Occipital lobe (tissue), 2 donors: ENCODE data around the gene CFAP97D2. TPM values are rescaled to one million over a fixed set of nuclear protein-coding genes. Genes with fewer than 3 reads are reported as not detected.
"Not testable (repeated sequence)": the region's sequence is repeated elsewhere in the genome, so short reads cannot be mapped to it uniquely, and the experiment has no call there.

Source experiments
- DNase-seq: peaks from one replicate; lab custom pipeline; 2025; lab: John Stamatoyannopoulos, UW
- total RNA-seq: library from RNA; depleted of rRNA; stranded (reverse); fragments of >200 nt; gene quantifications from one replicate; pipeline ENCODE4 v1.2.3, GENCODE V29; 2014

Gene CFAP97D2
- total RNA-seq, 1 donor from 2014 or later: not detected

- DNase-seq: no peak
Observed at GRCh38 chr13:114143806-114144605, 35.1 kb upstream of the CFAP97D2 start.

DNA sequence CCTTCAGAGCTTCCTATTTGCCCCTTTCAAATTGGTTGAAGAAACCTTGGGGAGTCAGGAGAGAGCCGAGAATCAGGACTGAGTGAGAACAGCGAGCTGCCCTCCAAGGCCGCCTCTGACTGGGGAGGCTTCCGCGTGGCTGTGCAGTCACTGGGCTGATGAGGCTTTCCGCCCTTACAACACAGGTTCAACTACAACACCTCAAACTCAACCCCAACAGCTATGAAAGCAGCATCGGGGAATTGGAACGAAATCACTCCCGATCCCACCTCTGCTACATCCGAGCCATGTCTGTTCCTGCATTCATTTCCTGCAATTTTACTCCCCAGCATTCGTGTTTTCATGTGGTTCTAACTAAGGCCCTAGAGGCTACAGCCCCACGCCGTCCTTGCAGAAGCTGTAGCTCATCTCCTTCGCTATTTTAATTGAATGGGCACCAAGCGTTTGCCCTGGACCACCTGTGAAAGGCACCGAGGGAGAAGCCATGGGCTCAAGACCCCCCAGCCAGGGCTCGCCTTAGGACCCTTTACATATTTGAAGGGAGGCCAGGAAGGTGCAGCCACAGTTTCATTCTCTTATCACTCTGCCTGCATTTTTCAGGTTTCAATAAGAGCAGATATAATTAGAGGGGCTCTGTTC lies 34.3 kb upstream of the CFAP97D2 start:
- no peak for DNase-seq

- DNase-seq: no peak
Observed at GRCh38 chr13:114145256-114145655, 33.8 kb upstream of the CFAP97D2 start.

- DNase-seq: no peak
Observed at GRCh38 chr13:114145722-114146121, 33.3 kb upstream of the CFAP97D2 start.

DNA sequence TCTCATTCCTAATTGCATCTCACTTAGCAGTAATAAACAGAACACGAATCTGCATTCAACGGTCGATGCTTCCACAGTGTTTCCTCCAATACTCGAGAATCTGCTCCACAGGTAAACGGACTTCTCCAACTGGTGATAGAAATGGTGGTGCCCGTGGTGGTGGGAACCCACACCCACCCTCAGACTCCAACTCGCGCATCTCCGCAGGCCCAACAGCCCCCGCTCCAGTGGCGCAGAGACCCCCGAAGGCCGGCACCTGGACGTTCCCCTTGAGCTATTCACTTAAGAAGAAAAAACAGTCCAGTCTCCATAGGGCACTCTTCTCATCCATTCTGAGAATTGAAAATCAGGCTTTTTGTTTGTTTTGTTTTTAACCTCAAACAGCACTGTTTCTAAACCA lies 32.9 kb upstream of the CFAP97D2 start:
- DNase-seq: no peak

DNA sequence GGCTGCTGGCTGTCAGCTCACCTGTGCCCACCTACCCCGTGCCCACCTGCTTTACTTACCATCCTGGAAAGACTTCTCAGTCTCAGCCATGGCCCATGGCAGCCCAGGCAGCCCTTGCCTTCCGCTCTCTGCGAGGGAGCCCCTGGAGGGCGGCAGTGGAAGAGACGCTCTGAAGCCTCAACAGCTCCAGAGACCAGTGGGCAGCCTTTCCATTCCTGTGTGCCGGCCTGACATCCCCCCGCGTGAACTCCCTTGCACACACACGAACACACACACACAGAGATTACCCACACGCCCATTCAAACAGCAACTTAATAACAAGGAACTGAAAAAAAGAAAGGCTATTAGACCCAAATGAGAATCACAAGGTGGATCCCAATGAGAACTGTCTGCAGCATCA lies 32.4 kb upstream of the CFAP97D2 start:
- no peak for DNase-seq

DNA sequence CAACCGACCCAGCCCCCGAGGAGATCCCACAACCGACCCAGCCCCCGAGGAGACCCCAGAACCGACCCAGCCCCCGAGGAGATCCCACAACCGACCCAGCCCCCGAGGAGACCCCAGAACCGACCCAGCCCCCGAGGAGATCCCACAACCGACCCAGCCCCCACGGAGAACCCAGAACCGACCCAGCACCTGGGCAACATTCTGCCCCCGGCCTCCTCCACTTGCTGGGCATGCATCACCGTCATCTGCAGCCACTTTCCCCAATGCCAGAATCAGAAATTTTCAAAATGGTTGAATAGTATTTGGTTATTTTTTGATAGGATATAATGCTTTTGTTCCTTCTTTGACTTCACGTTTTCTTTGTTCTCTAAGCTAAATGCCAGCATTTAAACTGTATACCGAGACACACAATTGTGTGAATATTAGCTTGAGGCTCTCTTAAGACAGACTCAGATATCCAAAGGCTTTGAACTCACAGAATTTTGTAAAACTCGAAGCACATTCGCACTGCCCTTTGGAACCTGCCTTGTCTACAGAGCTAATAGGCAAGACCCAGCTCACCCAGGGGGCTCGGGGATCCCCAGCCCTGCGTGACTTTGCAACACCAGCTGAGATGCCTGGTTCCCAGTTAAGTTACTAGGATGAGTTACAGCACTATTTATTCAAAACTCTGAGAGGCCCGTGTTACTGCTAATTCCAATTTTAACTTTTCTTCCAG lies 31.1 kb upstream of the CFAP97D2 start:
- no peak for DNase-seq

DNA sequence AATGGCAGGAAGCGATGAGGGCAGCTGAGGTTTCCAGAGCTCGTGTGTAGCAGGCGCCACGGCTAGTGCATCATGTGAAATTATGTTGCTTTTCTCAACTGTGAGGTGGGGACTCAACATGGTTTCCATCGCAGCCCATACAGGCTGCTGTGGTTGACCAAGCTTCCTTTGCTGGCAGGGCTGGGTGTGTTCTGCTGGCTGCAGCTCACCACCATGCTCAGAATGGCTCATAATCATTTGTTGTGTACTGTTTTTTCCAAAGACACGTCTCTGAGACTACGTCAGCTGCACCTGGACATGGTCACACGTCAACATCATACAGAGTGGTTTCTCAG lies 30.6 kb upstream of the CFAP97D2 start:
- no peak for DNase-seq

DNA sequence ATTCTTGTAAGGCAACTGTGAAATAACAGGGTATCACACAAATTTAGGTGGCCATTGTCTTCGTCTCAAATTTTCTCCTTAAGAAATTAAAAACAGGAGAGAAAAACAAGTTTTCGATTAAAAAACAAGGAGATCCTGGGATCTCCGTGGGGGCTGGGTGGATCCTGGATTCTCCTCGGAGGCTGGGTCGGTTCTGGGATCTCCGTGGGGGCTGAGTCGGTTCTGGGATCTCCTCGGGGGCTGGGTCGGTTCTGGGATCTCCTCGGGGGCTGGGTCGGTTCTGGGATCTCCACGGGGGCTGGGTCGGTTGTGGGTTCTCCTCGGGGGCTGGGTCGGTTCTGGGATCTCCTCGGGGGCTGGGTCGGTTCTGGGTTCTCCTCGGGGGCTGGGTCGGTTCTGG lies 30.2 kb upstream of the CFAP97D2 start:
- not testable (repeated sequence) for DNase-seq

DNA sequence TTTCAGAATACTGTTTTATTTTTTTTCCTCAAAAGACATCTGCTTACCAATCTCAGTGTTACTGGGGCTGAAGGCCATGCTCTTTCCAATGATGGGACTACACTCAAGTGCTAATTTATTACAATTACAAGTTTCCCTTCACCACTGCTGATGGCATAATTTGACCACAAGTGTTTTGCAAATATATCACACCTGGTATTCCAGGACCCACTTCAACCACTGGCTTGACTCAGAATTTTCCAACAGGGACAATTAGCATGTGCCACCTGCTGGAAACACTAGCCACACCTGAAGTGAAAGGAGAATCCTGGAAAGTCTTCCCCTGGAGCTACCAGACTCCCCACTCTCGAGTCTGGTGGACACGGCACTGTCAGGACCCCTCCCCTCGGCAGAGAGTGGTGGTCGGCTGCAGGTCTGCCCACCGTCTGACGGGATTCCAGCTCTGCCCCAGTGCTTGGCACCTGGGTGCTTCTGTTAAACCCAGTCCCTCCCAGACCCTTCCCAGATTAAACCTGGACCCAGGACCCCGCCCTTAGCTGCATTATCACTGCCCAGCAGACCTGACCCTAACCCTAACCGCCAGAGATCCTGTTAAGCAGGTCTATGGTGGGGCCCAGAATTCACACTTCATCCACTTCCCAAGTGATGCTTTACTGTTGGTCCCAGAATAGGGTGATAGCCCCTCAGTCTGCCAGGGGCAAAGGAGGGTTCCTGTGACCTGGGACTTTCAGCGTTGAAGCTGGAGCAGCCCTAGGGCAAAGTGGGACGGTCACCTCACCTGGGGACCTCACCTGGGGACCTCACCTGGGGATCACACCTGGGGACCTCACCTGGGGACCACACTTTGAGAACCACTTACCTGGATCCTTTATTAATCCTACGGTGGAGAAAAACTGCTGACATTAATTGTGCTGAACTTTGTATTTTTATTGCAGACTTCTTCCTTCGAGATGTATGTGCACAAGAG lies 29.0 kb upstream of the CFAP97D2 start:
- no peak for DNase-seq

DNA sequence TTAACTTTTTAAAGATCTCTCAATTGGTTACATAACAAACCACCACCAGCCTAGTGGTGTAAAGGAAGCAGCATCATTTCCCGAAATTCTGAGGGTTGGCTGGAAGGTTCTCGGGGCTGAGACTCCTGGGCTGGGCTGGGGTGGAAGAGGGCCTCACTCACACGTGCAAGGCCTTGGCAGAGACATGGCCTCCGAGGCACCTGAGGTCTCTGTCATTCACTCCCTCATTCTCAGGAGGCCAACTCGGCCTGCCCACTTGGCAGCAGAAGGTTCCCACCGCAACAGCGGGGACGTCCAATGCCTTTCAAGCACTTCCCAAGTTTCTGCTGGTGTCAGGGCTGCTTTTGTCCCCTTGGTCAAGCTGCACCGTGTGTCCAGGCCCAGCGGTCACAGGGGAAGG lies 28.0 kb upstream of the CFAP97D2 start:
- DNase-seq: no peak

- DNase-seq: no peak
Observed at GRCh38 chr13:114151565-114152284, 27.3 kb upstream of the CFAP97D2 start.

- no peak for DNase-seq
Observed at GRCh38 chr13:114152285-114152645, 26.8 kb upstream of the CFAP97D2 start.

DNA sequence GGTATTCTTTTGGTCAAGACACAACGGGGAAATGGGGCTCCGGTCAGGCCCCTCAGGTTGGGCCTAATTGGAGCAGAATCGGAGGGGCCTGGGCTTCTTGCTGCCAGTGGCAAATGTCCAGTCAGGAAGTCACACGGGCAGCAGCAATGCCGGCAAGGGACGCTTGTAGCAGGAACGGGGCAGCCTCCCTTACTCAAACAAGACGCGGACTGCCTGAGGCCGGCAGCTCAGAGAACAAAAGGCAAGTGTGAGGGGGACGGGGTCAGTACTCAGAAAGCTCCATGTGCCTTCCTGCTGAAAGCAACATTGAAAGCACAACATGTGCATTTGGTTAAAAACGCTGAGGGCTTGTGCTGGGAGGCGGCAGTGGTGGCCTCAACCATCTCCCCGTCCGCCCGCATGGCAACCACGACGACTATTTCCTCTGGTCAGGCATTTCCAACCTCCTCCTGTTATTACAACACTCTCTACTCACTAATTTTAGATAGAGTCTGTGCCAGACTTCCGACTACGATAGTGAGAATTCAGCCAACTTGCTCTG lies 26.2 kb upstream of the CFAP97D2 start:
- no peak for DNase-seq

- no peak for DNase-seq
Observed at GRCh38 chr13:114153485-114154080, 25.5 kb upstream of the CFAP97D2 start.

- DNase-seq: no peak
Observed at GRCh38 chr13:114154476-114154875, 24.6 kb upstream of the CFAP97D2 start.

DNA sequence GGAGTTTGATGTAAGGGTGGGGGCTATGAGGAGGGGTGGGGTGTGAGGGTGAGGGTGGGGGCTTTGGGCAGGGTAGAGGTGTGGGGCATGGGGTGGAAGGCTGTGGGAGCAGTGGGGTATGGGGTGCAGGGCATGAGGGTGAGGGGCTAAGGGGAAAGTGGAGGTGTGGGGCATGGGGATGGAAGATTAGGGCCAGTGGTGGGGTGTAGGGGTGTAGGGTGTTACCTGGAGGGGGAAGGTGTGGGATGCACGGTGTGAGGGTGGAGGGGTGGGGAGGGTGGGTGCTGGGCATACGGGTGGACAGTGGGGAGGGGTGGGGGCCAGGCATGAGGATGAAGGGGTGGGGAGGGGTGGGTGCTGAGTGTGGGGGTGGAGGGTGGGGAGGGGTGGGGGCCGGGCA lies 23.7 kb upstream of the CFAP97D2 start:
- no peak for DNase-seq

GRCh38 chr13:114155926-114156883 lies 22.9 kb upstream of the CFAP97D2 start:
- DNase-seq: no peak
